ENCODE measurements around the gene SYNE1.

GRCh38 chr6:152309648-152310047 is 327.5 kb downstream of the SYNE1 start:
- TF ChIP-seq, protein P1, sequence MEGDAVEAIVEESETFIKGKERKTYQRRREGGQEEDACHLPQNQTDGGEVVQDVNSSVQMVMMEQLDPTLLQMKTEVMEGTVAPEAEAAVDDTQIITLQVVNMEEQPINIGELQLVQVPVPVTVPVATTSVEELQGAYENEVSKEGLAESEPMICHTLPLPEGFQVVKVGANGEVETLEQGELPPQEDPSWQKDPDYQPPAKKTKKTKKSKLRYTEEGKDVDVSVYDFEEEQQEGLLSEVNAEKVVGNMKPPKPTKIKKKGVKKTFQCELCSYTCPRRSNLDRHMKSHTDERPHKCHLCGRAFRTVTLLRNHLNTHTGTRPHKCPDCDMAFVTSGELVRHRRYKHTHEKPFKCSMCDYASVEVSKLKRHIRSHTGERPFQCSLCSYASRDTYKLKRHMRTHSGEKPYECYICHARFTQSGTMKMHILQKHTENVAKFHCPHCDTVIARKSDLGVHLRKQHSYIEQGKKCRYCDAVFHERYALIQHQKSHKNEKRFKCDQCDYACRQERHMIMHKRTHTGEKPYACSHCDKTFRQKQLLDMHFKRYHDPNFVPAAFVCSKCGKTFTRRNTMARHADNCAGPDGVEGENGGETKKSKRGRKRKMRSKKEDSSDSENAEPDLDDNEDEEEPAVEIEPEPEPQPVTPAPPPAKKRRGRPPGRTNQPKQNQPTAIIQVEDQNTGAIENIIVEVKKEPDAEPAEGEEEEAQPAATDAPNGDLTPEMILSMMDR (IDR thresholded peaks at IDR 0.05; ENCODE audit: low read depth, low read length, missing input control): no peak
- TF ChIP-seq SP1 (IDR thresholded peaks at IDR 0.05) (no peak), MAX (IDR thresholded peaks at IDR 0.05) (no peak), RAD21 (IDR thresholded peaks at IDR 0.05) (no peak), YY1 (IDR thresholded peaks at IDR 0.05) (no peak), ATF3 (IDR thresholded peaks at IDR 0.05) (no peak), JUND (IDR thresholded peaks at IDR 0.05) (no peak)
- TF ChIP-seq, protein P2, sequence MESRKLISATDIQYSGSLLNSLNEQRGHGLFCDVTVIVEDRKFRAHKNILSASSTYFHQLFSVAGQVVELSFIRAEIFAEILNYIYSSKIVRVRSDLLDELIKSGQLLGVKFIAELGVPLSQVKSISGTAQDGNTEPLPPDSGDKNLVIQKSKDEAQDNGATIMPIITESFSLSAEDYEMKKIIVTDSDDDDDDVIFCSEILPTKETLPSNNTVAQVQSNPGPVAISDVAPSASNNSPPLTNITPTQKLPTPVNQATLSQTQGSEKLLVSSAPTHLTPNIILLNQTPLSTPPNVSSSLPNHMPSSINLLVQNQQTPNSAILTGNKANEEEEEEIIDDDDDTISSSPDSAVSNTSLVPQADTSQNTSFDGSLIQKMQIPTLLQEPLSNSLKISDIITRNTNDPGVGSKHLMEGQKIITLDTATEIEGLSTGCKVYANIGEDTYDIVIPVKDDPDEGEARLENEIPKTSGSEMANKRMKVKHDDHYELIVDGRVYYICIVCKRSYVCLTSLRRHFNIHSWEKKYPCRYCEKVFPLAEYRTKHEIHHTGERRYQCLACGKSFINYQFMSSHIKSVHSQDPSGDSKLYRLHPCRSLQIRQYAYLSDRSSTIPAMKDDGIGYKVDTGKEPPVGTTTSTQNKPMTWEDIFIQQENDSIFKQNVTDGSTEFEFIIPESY (IDR thresholded peaks at IDR 0.05): no peak
- TF ChIP-seq, protein P3, sequence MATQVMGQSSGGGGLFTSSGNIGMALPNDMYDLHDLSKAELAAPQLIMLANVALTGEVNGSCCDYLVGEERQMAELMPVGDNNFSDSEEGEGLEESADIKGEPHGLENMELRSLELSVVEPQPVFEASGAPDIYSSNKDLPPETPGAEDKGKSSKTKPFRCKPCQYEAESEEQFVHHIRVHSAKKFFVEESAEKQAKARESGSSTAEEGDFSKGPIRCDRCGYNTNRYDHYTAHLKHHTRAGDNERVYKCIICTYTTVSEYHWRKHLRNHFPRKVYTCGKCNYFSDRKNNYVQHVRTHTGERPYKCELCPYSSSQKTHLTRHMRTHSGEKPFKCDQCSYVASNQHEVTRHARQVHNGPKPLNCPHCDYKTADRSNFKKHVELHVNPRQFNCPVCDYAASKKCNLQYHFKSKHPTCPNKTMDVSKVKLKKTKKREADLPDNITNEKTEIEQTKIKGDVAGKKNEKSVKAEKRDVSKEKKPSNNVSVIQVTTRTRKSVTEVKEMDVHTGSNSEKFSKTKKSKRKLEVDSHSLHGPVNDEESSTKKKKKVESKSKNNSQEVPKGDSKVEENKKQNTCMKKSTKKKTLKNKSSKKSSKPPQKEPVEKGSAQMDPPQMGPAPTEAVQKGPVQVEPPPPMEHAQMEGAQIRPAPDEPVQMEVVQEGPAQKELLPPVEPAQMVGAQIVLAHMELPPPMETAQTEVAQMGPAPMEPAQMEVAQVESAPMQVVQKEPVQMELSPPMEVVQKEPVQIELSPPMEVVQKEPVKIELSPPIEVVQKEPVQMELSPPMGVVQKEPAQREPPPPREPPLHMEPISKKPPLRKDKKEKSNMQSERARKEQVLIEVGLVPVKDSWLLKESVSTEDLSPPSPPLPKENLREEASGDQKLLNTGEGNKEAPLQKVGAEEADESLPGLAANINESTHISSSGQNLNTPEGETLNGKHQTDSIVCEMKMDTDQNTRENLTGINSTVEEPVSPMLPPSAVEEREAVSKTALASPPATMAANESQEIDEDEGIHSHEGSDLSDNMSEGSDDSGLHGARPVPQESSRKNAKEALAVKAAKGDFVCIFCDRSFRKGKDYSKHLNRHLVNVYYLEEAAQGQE (IDR thresholded peaks at IDR 0.05): no peak
